HUES48 (cell line): ENCODE measurements around the gene SLC23A2.
"Not testable (repeated sequence)": the region's sequence is repeated elsewhere in the genome, so short reads cannot be mapped to it uniquely, and the experiment has no call there.

Experiments
- H3K27ac ChIP-seq: one replicate; pipeline ENCODE4 v1.7.0; 2013; ENCODE audit warnings: low read depth, low read length, inconsistent platforms
- H3K27me3 ChIP-seq: 2 replicates; pipeline ENCODE4 v1.6.1; 2013; ENCODE audit warnings: mild to moderate bottlenecking, low read length; ENCODE audit not compliant: control insufficient read depth, insufficient read depth
- H3K36me3 ChIP-seq: 2 replicates; pipeline ENCODE4 v1.6.1; 2013; ENCODE audit warnings: low read length; ENCODE audit not compliant: control insufficient read depth, insufficient read depth
- H3K4me1 ChIP-seq: 2 replicates; pipeline ENCODE4 v1.6.1; 2013; ENCODE audit warnings: mild to moderate bottlenecking, low read length; ENCODE audit not compliant: control insufficient read depth, insufficient read depth
- H3K4me3 ChIP-seq: 2 replicates; pipeline ENCODE4 v1.5.1; 2013; ENCODE audit warnings: mild to moderate bottlenecking, low read depth, low read length
- H3K9ac ChIP-seq: 2 replicates; pipeline ENCODE4 v1.6.1; 2013; ENCODE audit warnings: mild to moderate bottlenecking, low read depth, low read length, moderate library complexity
- H3K9me3 ChIP-seq: 2 replicates; pipeline ENCODE4 v1.6.1; 2013; ENCODE audit warnings: low read length; ENCODE audit not compliant: control insufficient read depth, insufficient read depth

Gene SLC23A2

DNA sequence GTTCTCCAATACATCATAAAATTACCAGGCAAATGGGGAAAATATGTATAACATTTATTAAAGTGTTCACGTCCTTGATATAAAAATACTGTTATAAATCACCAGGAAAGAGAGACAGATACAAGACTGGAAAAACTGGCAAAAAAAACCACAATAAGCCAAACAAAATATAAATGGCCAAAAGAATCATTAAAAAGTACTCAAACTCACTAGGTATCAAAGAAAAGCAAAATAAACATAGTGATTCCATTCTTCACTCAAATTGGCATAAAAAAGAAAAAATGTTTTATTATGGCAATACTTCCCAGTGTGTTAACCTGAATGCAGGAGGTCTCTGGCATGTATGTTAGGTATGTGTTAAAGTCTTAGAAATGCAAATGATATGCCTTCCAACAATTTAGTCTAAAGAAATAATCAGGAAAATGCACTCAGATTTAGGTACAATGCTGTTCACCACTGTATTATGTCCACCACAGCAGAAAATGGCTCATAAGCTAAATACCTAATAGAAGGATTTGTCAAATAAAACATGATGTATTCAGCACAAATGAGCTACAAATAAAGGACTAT is 21.4 kb downstream of the SLC23A2 start:
- no peak overlapping the region for H3K27ac ChIP-seq
- no peak overlapping the region for H3K4me3 ChIP-seq
- H3K36me3 ChIP-seq: no peaks in the 10 kb centered on the region
- H3K9ac ChIP-seq: no peak overlapping the region
- no peaks in the 10 kb centered on the region for H3K27me3 ChIP-seq
- H3K4me1 ChIP-seq: peaks cover 14% of the 10 kb centered on the region
- H3K9me3 ChIP-seq: no peaks in the 10 kb centered on the region

DNA sequence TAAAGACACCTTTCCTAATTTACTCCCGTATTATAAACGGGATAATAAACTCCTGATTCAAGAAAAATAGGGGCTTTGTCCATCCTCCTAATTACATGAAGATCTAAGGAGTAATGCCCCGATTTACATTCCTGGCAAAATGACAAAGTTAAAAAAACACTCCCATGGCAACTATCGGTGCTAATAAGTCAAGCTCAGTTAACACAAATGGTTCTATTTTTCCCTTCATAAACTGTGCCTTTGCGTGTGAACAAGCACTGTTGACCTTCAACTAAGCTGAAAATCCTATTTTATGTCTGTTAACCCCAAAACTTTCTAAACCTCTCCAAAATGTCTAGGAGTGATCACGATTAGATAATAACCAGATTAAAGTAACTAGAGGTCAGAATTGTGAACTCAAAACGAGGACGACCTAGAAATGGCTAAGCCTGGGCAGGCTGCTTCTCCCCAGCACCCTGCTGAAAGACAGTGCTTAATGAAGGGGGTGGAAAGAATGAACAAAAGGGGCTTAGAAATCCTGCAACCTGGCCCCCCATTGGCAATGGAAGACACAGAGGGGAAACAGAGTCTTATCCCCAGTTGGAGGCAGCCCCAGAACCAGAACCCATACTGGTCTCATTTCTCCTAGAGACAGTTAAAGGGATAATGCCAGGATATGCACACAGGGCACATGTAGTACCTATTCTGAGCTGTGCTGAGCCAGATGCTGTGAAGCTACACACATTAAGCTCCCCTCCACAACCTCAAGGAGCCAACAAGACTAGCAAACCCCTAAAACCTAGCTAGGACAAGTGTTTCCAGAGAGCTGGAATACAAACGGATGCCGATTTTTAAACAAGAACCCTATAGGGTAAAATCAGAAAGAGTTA is 23.0 kb downstream of the SLC23A2 start:
- Histone ChIP-seq H3K4me3 (no peak overlapping the region), H3K9ac (no peak overlapping the region)

DNA sequence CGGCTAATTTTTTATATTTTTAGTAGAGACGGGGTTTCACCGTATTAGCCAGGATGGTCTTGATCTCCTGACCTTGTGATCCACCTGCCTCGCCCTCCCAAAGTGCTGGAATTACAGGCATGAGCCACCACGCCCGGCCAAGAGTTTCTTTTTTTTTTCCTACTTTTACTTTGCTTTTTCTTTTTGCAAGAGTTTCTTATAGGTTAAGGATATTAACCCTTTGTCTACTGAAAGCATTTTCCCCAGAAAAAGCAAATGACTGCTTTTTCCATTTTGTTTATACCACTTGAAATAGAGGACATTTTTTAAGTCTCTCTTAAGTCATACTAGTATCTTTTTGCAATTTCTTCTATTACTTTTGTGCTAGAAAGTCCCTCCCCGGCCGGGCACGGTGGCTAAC is 25.3 kb downstream of the SLC23A2 start:
- not testable (repeated sequence) for H3K27me3 ChIP-seq, H3K27ac ChIP-seq, H3K36me3 ChIP-seq, H3K4me3 ChIP-seq, H3K9me3 ChIP-seq, H3K9ac ChIP-seq
- H3K4me1 ChIP-seq: peaks cover 20% of the 10 kb centered on the region

More for the DNA sequence above, 23.0 kb downstream of the SLC23A2 start:
- Histone ChIP-seq H3K36me3 (no peaks in the 10 kb centered on the region), H3K27ac (peak overlapping the region; percentile 55), H3K4me1 (peaks cover 20% of the 10 kb centered on the region), H3K27me3 (no peaks in the 10 kb centered on the region), H3K9me3 (no peaks in the 10 kb centered on the region)

DNA sequence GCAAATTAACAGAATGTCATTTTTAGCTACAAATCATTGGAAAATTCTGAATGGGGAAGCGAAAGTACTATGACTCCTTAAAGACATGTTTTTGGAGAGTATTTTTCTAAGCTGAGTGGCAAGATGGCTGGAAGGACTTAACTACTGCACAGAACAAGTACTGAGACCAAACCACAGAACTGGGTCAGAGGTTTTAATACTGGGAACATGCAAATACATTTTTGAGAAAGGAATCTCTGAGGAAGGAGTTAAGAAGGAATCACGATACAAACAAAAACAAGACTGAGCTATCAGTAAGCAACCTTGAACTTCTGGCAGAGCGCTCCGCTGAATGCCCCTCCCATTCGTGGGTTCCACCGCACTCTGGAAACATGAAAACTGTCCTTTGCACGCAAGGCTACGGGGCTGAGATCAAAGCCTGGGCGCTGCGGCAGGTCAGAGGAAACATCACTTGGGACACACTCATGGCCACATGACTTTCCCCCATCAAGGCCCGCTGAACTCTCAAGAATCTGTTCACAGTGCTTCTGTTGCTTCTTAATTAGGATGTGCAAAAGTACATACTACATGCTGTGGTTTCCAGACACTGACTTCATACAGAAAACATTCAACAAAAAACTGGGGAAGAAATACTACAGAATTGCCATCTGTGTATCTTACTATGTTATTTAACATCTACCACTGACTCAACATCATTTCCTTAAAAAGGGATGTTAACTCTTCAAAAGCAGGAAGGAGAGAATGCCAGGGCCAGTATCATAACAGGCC is 27.8 kb downstream of the SLC23A2 start:
- Histone ChIP-seq H3K4me3 (no peak overlapping the region), H3K27me3 (no peaks in the 10 kb centered on the region), H3K36me3 (0 out of 2 replicates have a peak, but pooled peaks cover 8% of the 10 kb centered on the region), H3K4me1 (peaks cover 12% of the 10 kb centered on the region), H3K9me3 (no peaks in the 10 kb centered on the region), H3K27ac (no peak overlapping the region), H3K9ac (no peak overlapping the region)

DNA sequence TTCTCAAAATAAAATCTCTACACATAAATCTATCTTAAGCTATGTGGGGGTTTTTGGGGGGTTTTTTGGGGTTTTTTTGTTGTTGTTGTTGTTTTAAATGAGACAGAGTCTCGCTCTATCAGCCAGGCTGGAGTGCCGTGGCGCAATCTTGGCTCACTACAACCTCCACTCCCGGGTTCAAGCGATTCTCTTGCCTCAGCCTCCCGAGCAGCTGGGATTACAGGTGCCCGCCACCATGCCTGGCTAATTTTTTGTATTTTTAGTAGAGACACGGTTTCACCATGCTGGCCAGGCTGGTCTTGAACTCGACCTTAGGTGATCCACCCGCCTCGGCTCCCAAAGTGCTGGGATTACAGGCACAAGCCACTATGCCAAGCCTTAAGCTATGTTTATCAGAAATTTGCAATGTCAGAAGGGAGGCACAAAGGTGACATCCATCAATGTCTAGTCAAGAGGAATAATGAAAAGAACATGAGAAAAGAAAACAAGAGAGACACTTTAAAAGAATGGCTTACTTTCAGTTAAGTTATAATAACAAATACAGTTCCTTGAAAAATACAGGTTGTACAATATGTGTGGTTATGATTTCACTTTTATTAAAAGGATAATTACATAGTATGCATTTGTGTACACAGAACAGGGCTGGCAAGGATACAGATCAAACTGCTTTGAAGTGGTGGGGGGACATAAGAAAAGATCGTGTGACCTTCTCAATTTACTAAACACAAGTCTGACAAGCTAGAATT is 28.6 kb downstream of the SLC23A2 start:
- Histone ChIP-seq H3K9me3 (no peaks in the 10 kb centered on the region), H3K4me1 (peaks cover 6% of the 10 kb centered on the region; the same call in 1 of the 2 replicates), H3K4me3 (no peak overlapping the region), H3K27me3 (no peaks in the 10 kb centered on the region), H3K9ac (no peak overlapping the region), H3K36me3 (0 out of 2 replicates have a peak, but pooled peaks cover 8% of the 10 kb centered on the region), H3K27ac (no peak overlapping the region)

DNA sequence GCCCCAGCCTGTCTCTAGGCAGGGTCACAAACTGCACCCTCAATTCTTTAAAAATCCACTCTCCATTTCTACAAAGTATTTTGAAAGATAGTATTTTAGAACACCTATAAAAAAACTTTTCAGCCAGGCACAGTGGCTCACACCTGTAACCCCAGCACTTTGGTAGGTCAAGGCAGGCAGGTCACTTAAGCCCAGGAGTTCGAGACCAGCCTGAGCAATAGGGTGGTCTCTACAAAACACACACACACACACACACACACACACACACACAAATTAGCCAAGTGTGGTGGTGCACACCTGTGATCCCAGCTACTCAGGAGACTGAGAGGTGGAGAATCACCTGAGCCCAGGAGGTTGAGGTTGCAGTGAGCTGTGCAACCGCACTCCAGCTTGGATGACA is 30.2 kb downstream of the SLC23A2 start:
- peaks cover 9% of the 10 kb centered on the region for H3K4me1 ChIP-seq
- H3K4me3 ChIP-seq: no peak overlapping the region
- H3K9ac ChIP-seq: no peak overlapping the region
- no peaks in the 10 kb centered on the region for H3K27me3 ChIP-seq
- 0 out of 2 replicates have a peak, but pooled peaks cover 8% of the 10 kb centered on the region for H3K36me3 ChIP-seq
- H3K9me3 ChIP-seq: no peaks in the 10 kb centered on the region
- H3K27ac ChIP-seq: no peak overlapping the region

DNA sequence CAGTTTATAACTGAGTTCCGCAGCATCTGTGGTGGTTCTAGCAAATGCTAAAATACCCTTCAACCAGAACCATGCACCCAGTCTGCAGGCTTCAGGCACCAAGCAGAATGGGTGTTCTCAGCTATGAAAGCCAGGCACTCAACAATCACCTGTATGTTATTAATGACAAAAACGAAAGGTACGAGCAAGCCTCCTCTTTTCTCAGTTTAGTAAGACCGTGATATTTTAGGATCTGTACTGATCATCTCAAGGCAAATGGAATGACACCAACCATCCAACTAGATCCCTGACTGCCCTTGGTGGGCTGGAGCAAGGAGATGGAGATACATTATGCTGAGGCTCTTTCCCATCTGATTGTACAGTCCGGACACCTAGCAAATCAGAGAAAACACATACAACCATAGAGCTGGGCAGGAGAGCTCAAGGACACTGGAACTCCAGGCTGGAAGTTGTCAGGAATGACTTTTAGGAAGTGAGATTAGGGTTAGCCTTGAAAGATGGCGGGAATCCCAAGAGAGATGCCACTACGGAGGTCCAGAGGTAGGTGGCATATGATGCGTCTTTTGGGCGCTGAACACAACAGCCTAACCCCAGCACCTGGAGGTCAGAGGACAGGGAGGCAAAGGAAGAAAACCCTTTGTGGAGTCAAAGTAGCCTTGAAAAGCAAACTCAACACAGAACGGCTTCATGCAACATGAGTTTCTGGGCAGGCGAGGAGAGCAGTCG is 33.4 kb downstream of the SLC23A2 start:
- 0 out of 2 replicates have a peak, but pooled peaks cover 8% of the 10 kb centered on the region for H3K36me3 ChIP-seq

DNA sequence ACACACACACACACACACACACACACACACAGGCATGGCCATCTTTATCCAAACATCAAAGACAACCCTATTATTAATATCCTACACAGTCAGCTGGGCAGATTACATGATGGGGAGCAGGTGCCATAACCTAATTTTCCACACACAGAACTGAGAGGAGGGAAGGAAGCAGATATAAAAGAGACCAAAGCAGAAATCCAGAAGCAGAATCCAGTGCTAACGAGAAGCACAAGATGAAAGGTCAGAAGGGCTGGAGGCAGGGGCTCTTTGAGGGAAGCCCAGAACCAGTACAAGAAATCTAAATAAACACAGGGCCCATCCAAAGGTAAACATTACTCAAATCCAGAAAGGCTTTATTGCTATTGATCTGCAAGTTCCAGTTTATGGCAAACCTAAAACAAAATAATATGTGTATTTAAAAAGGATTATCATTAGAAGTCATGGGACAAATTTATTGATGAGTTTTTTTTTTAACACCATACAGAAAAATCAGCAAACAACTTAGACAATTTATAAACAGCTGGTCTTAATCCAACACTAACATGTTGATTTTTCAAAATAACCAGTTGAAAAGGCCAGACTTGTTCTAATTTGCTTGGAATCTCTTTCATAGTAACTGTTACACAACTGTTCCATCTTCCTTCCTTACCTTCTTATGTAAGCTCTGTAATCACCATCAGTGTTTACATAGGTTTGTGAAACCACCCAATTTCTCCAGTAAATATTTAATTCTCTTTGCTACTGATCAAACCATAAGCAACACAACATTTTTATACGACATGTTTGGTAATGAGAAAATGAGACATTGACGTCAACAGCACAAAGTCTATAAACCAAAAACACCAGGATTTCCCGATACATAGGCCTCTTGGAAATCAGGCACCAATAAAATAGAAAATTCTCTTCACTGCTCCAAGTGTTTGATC is 34.2 kb downstream of the SLC23A2 start:
- Histone ChIP-seq H3K9me3 (no peaks in the 10 kb centered on the region), H3K27ac (no peak overlapping the region), H3K36me3 (0 out of 2 replicates have a peak, but pooled peaks cover 8% of the 10 kb centered on the region), H3K27me3 (no peaks in the 10 kb centered on the region), H3K4me3 (no peak overlapping the region), H3K9ac (no peak overlapping the region), H3K4me1 (peaks cover 4% of the 10 kb centered on the region; the same call in 1 of the 2 replicates)

More for the DNA sequence above, 33.4 kb downstream of the SLC23A2 start:
- H3K27ac ChIP-seq: no peak overlapping the region
- peaks cover 4% of the 10 kb centered on the region; the same call in 1 of the 2 replicates for H3K4me1 ChIP-seq
- H3K9ac ChIP-seq: no peak overlapping the region
- H3K9me3 ChIP-seq: no peaks in the 10 kb centered on the region
- H3K27me3 ChIP-seq: no peaks in the 10 kb centered on the region
- H3K4me3 ChIP-seq: no peak overlapping the region

DNA sequence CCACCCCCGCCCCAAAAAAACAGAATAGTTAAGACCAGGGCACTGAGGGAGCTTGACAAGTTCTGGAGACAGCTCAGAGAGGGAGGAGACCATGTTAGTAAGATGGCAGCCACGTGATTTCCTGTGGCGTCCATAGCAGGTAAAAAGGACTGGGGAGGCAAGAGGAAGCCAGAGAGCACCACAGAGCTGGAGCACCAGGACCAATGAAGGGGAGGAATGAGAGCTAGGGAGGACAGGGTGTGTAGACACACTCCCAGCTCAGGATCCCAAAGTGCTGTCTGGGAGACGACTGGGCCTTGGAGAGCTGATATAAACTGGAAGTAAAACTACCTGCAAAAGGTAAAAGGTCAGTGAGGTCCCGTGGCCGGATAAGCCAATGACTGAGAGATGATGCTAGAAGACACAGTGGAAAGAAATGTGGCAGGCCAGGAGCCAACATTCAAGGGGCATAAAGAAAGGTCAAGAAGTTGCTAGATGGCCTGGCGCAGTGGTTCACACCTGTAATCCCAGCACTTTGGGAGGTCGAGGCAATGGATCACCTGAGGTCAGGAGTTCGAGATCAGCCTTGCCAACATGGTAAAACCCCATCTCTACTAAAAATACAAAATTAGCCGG is 39.0 kb downstream of the SLC23A2 start:
- Histone ChIP-seq H3K9ac (no peak overlapping the region), H3K27ac (no peak overlapping the region), H3K36me3 (no peaks in the 10 kb centered on the region), H3K4me3 (no peak overlapping the region), H3K9me3 (no peaks in the 10 kb centered on the region), H3K27me3 (no peaks in the 10 kb centered on the region), H3K4me1 (peaks cover 8% of the 10 kb centered on the region; the same call in 1 of the 2 replicates)
